Sigmoid colon (tissue), 7 donors: ENCODE measurements around the gene ZNF467. TPM values are rescaled to one million over a fixed set of nuclear protein-coding genes. Genes with fewer than 3 reads are reported as not detected.

Experiments used
- DNase-seq: peaks from one replicate; pipeline ENCODE4 v3.0.0-alpha.2; 2019
- H3K27ac ChIP-seq, 4 donors: fragments of 200-600 bp; sonication (generic); one replicate each; pipeline ENCODE4 v1.5.1; 2016 to 2019; ENCODE audit warnings: mild to moderate bottlenecking in 1 of 4
- H3K27me3 ChIP-seq, 3 donors: fragments of 200-600 bp; sonication (generic); one replicate each; pipeline ENCODE4 v1.5.1; 2019; ENCODE audit warnings: mild to moderate bottlenecking in 1 of 3
- H3K36me3 ChIP-seq, 4 donors: fragments of 200-600 bp; sonication (generic); one replicate each; pipeline ENCODE4 v1.5.1; 2016 to 2019
- H3K4me1 ChIP-seq, 4 donors: fragments of 200-600 bp; sonication (generic); one replicate each; pipeline ENCODE4 v1.5.1; 2017 to 2019
- H3K4me3 ChIP-seq, 4 donors: fragments of 200-600 bp; sonication (generic); one replicate each; pipeline ENCODE4 v1.5.1; 2017 to 2019; ENCODE audit warnings: mild to moderate bottlenecking in 2 of 4, moderate library complexity in 1 of 4
- H3K9me3 ChIP-seq, 4 donors: fragments of 200-600 bp in 3 of 4; sonication (generic) in 3 of 4; one replicate each; pipeline versions ENCODE4 v1.5.1 to v1.6.1; 2013 to 2019
- EP300 ChIP-seq, 4 donors: sonication (generic); formaldehyde crosslinking; IDR thresholded peaks; one replicate each; pipeline ENCODE4 v1.6.1; 2017; ENCODE audit warnings: antibody characterized with exemption in 4 of 4
- POLR2A ChIP-seq, 2 donors: fragments of 450-650 bp; IDR thresholded peaks; one replicate each; pipeline ENCODE4 v1.6.1; 2016; ENCODE audit warnings: antibody characterized with exemption in 2 of 2, mild to moderate bottlenecking in 2 of 2, moderate library complexity in 2 of 2
- POLR2AphosphoS5 ChIP-seq, 4 donors: sonication (generic); formaldehyde crosslinking; IDR thresholded peaks; one replicate each; pipeline ENCODE4 v1.6.1; 2017; ENCODE audit warnings: antibody characterized with exemption in 4 of 4
- WGBS, 2 donors: extraction: QIAGEN DNeasy Blood & Tissue Kit; methylation state at CpG; one replicate each; pipeline ENCODE4 v1.1.7; 2013; 5-methylcytosine and 5-hydroxymethylcytosine counted together
- intact Hi-C: fragments of 100-400 bp; cut with DNase I; formaldehyde crosslinking; loops from one replicate; pipeline ENCODE4 v1.15.1; 2023
- polyA plus RNA-seq, 3 donors: library from polyadenylated mRNA; stranded (reverse); fragments of 200-250 nt; gene quantifications; one replicate each; pipeline ENCODE4 v1.2.3, GENCODE V29; 2013
- total RNA-seq, 4 donors: library from RNA; depleted of rRNA; stranded (reverse); fragments of >200 nt; gene quantifications; one replicate each; pipeline ENCODE4 v1.1.0, GENCODE V29; 2016
- TF ChIP-seq, protein P1 (sequence below), 4 experiments: fragments of 450-650 bp in 3 of 4; fragments of 200-600 bp in 1 of 4; IDR thresholded peaks; one replicate each; pipeline ENCODE4 v1.5.1; 2016 to 2019; ENCODE audit warnings: antibody characterized with exemption in 4 of 4, mild to moderate bottlenecking in 3 of 4, moderate library complexity in 2 of 4
- donor health status: healthy with polysubstance abuse.
- donor health status: Bipolar disorder and iron deficiency.
- donor health status: healthy.

ZNF467 gene
- total and polyA plus RNA-seq, 7 donors = 3.0 to 15.7 (median 7.1) TPM

GRCh38 chr7:149817301-149817771, 43.9 kb upstream of the ZNF467 start:
- Histone ChIP-seq H3K27ac (no peak overlapping the region), H3K4me3 (no peak overlapping the region), H3K27me3 (no peaks in the 10 kb centered on the region), H3K36me3 (no peaks in the 10 kb centered on the region), H3K9me3 (no peaks in the 10 kb centered on the region), H3K4me1 (no peaks in the 10 kb centered on the region)
- WGBS, 2 donors = 72 to 80% methylated on average over 8 of the region's 8 CpGs
- no peak for TF ChIP-seq POLR2AphosphoS5 (IDR thresholded peaks at IDR 0.05)
- TF ChIP-seq, protein P1, sequence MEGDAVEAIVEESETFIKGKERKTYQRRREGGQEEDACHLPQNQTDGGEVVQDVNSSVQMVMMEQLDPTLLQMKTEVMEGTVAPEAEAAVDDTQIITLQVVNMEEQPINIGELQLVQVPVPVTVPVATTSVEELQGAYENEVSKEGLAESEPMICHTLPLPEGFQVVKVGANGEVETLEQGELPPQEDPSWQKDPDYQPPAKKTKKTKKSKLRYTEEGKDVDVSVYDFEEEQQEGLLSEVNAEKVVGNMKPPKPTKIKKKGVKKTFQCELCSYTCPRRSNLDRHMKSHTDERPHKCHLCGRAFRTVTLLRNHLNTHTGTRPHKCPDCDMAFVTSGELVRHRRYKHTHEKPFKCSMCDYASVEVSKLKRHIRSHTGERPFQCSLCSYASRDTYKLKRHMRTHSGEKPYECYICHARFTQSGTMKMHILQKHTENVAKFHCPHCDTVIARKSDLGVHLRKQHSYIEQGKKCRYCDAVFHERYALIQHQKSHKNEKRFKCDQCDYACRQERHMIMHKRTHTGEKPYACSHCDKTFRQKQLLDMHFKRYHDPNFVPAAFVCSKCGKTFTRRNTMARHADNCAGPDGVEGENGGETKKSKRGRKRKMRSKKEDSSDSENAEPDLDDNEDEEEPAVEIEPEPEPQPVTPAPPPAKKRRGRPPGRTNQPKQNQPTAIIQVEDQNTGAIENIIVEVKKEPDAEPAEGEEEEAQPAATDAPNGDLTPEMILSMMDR (IDR thresholded peaks at IDR 0.05) = no peak
- no peak for DNase-seq
- intact Hi-C loops = no loop called here

DNA sequence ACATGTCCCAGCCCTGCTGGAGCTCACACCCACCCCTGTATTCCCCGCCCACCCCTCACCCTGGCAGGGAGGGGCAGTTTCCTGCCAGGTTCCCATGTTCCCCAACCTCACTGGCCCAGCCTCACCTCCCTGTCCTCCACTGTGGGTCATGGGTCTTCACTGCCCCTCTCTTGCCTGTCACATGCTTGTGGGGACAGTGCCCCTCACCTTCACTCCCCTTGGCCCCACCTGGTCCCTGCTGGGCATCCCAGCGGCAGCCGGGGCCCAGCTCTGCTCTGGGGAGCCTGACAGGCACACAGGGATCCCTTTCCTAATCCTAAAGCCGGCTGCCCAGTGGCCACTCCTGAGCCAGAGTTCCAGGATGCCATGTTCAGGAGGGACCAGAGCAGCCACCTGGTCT, 43.4 kb upstream of the ZNF467 start:
- 53 to 74% methylated on average over 4 of the region's 4 CpGs for WGBS, 2 donors
- H3K36me3 ChIP-seq = no peaks in the 10 kb centered on the region
- no peaks in the 10 kb centered on the region for H3K9me3 ChIP-seq
- no peak overlapping the region for H3K27ac ChIP-seq
- H3K4me3 ChIP-seq = no peak overlapping the region
- intact Hi-C loops = no loop called here
- H3K4me1 ChIP-seq = no peaks in the 10 kb centered on the region
- DNase-seq = no peak
- TF ChIP-seq POLR2AphosphoS5 (IDR thresholded peaks at IDR 0.05) (no peak), EP300 (IDR thresholded peaks at IDR 0.05) (no peak), POLR2A (IDR thresholded peaks at IDR 0.05) (no peak)
- TF ChIP-seq, protein P1 (IDR thresholded peaks at IDR 0.05) = no peak
- H3K27me3 ChIP-seq = no peaks in the 10 kb centered on the region

DNA sequence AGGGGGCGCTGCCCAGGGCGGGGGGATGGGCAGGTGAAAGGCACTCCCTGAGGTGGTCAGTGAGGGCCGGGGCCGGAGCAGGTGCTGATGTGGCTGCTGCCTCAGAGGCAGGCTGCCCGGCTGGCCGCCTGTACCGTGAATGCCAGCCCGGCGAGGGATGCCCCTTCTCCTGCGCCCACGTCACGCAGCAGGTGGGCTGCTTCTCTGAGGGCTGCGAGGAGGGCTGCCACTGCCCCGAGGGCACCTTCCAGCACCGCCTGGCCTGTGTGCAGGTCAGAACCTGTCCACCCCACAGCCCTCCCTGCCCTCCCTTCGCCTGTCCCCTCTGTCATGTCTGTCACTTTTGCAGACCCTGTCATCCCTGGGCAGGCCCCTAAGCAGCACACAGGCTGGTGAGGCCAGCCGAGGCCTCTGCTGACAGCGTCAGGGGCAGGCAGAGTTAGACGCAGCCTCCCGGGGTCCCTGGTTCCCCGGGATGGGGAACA, 42.9 kb upstream of the ZNF467 start:
- Histone ChIP-seq H3K27ac (no peak overlapping the region), H3K36me3 (no peaks in the 10 kb centered on the region), H3K27me3 (no peaks in the 10 kb centered on the region), H3K9me3 (no peaks in the 10 kb centered on the region), H3K4me3 (no peak overlapping the region), H3K4me1 (no peaks in the 10 kb centered on the region)
- 74 to 84% methylated on average over 21 of the region's 21 CpGs for WGBS, 2 donors
- no peak for DNase-seq
- TF ChIP-seq EP300 (IDR thresholded peaks at IDR 0.05) (no peak), POLR2AphosphoS5 (IDR thresholded peaks at IDR 0.05) (no peak)
- intact Hi-C loops = no loop called here

GRCh38 chr7:149815661-149816266, 42.4 kb upstream of the ZNF467 start:
- TF ChIP-seq POLR2AphosphoS5 (IDR thresholded peaks at IDR 0.05) (no peak), POLR2A (IDR thresholded peaks at IDR 0.05) (no peak)
- no peak overlapping the region for H3K27ac ChIP-seq
- WGBS, 2 donors = 51 to 77% methylated on average over 16 of the region's 16 CpGs
- no peaks in the 10 kb centered on the region for H3K36me3 ChIP-seq
- H3K27me3 ChIP-seq = no peaks in the 10 kb centered on the region
- DNase-seq = no peak
- H3K4me1 ChIP-seq = no peaks in the 10 kb centered on the region
- intact Hi-C loops = no loop called here
- H3K4me3 ChIP-seq = no peak overlapping the region
- no peaks in the 10 kb centered on the region for H3K9me3 ChIP-seq

DNA sequence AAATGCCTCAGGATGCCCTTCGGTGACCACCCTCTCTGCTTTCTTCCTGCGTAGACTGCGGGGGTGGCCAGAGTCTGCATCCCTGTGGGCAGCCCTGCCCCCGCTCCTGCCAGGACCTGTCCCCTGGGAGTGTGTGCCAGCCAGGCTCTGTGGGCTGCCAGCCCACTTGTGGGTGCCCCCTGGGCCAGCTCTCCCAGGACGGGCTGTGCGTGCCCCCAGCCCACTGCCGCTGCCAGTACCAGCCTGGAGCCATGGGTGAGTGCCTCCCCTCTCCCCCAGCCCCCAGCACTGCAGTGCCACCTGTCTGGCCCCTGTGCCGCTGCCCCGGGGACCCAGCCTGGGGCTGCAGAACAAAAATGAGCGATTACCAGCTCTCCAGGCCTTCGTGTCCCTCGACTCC, 41.7 kb upstream of the ZNF467 start:
- Histone ChIP-seq H3K27me3 (no peaks in the 10 kb centered on the region), H3K4me3 (no peak overlapping the region), H3K36me3 (no peaks in the 10 kb centered on the region), H3K4me1 (no peaks in the 10 kb centered on the region), H3K27ac (no peak overlapping the region), H3K9me3 (no peaks in the 10 kb centered on the region)
- intact Hi-C loops = no loop called here
- DNase-seq = no peak
- TF ChIP-seq, protein P1 (IDR thresholded peaks at IDR 0.05) = no peak
- TF ChIP-seq POLR2AphosphoS5 (IDR thresholded peaks at IDR 0.05) (no peak), EP300 (IDR thresholded peaks at IDR 0.05) (no peak), POLR2A (IDR thresholded peaks at IDR 0.05) (no peak)
- 92% methylated on average over 12 of the region's 12 CpGs for WGBS, 2 donors

DNA sequence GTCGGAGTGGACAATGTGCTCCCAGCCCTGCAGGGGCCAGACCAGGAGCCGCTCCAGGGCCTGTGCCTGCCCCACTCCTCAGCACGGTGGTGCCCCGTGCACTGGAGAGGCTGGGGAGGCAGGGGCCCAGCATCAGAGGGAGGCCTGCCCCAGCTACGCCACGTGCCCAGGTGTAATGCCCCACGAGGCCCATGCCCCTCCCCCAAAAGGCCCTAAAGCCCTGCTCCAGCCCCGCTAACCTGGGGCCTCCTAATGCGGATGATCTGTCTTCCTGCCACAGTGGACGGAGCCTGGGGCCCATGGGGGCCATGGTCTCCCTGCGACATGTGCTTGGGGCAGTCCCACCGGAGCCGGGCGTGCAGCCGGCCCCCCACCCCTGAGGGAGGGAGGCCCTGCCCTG, 41.1 kb upstream of the ZNF467 start:
- no peaks in the 10 kb centered on the region for H3K27me3 ChIP-seq
- TF ChIP-seq POLR2AphosphoS5 (IDR thresholded peaks at IDR 0.05) = no peak
- TF ChIP-seq POLR2A (IDR thresholded peaks at IDR 0.05) = no peak
- TF ChIP-seq EP300 (IDR thresholded peaks at IDR 0.05) = no peak
- TF ChIP-seq, protein P1 (IDR thresholded peaks at IDR 0.05) = no peak
- no peak for DNase-seq
- H3K36me3 ChIP-seq = no peaks in the 10 kb centered on the region
- WGBS, 2 donors = 74 to 76% methylated on average over 15 of the region's 15 CpGs
- intact Hi-C loops = no loop called here
- H3K4me1 ChIP-seq = no peaks in the 10 kb centered on the region
- no peak overlapping the region for H3K27ac ChIP-seq
- H3K4me3 ChIP-seq = no peak overlapping the region
- no peaks in the 10 kb centered on the region for H3K9me3 ChIP-seq
